HepG2 (cell line): ENCODE measurements around the gene TEK. TPM values are rescaled to one million over a fixed set of nuclear protein-coding genes. Genes with fewer than 3 reads are reported as not detected.
A peak's percentile ranks its signal among the peaks of the same experiment; 100 is the strongest.

Experiments used
- ATAC-seq: fragments of 200-7000 bp; cut with Tn5 transposase; 3 replicates; pipeline ENCODE4 v1.9.1; 2020; ENCODE audit warnings: mild to moderate bottlenecking, moderate library complexity
- BruUV-seq: library from RNA; stranded (reverse); fragments of 400-500 nt; replicated peaks from 2 replicates; lab custom pipeline; 2021; lab: Mats Ljungman, UMichigan
- CTCF ChIA-PET: fragments of 300-600 bp; formaldehyde crosslinking; extraction: SDS; loops from one replicate; lab custom pipeline; 2021; ENCODE audit warnings: low total read pairs, inconsistent platforms, low intra/inter-chr PET ratio; lab: Yijun Ruan, JAX
- POLR2A ChIA-PET: fragments of 350-600 bp; sonication (Branson Sonifier 250); formaldehyde crosslinking; loops from one replicate; lab custom pipeline; 2020; ENCODE audit warnings: antibody characterized with exemption, inconsistent platforms; lab: Yijun Ruan, JAX
- DNase-seq: peaks from one replicate; pipeline ENCODE4 v3.0.0-alpha.2; 2015; ENCODE audit warnings: low spot score
- FAIRE-seq: peaks from 3 replicates; lab custom pipeline; 2011; peaks lifted over from hg19 to GRCh38; lab: Jason Lieb, UNC
- H2AFZ ChIP-seq: one replicate; pipeline ENCODE4 v1.6.1; 2011; ENCODE audit warnings: low read length, inconsistent platforms
- H3K27ac ChIP-seq: fragments of 300-600 bp; 3 replicates; pipeline ENCODE4 v1.8.0; 2011; ENCODE audit warnings: mixed run types, mild to moderate bottlenecking, mixed read lengths, low read length, inconsistent platforms; ENCODE audit not compliant: insufficient read depth; ENCODE audit errors: extremely low read length
- H3K27me3 ChIP-seq, 2 experiments: fragments of 200-600 bp in 1 of 2; 2 replicates in 1 of 2; 3 replicates in 1 of 2; pipeline versions ENCODE4 v1.6.0 to v1.8.0; 2011; ENCODE audit warnings: low read length in 2 of 2, mild to moderate bottlenecking in 2 of 2, moderate library complexity in 2 of 2, inconsistent platforms in 1 of 2; ENCODE audit not compliant: insufficient read depth in 2 of 2, control insufficient read depth in 1 of 2
- H3K36me3 ChIP-seq, 2 experiments: fragments of 200-600 bp in 1 of 2; replicated peaks in 1 of 2; 2 replicates in 1 of 2; 3 replicates in 1 of 2; pipeline versions ENCODE4 v1.5.1 to v1.8.0; 2011; ENCODE audit warnings: low read length in 2 of 2, inconsistent platforms in 1 of 2; ENCODE audit not compliant: insufficient read depth in 2 of 2, control insufficient read depth in 1 of 2
- H3K4me1 ChIP-seq: 2 replicates; pipeline ENCODE4 v1.5.1; 2012; ENCODE audit warnings: low read length, inconsistent platforms; ENCODE audit not compliant: insufficient read depth
- H3K4me2 ChIP-seq: 2 replicates; pipeline ENCODE4 v1.6.0; 2011; ENCODE audit warnings: low read depth, low read length, inconsistent platforms
- H3K4me3 ChIP-seq, 3 experiments: fragments of 200-600 bp in 1 of 3; sonication (generic), shearing (Covaris generic) in 1 of 3; replicated peaks in 1 of 3; 2 replicates each; pipeline ENCODE4 v1.5.1; 2011 to 2016; ENCODE audit warnings: low read length in 3 of 3, inconsistent platforms in 2 of 3, low read depth in 2 of 3, mild to moderate bottlenecking in 2 of 3, control low read depth in 1 of 3, mixed read lengths in 1 of 3; ENCODE audit not compliant: insufficient read depth in 1 of 3
- H3K79me2 ChIP-seq: one replicate; pipeline ENCODE4 v1.6.1; 2011; ENCODE audit warnings: low read length, inconsistent platforms; ENCODE audit not compliant: insufficient read depth
- H3K9ac ChIP-seq: 2 replicates; pipeline ENCODE4 v1.6.0; 2011; ENCODE audit warnings: mild to moderate bottlenecking, low read depth, low read length, inconsistent platforms; ENCODE audit not compliant: insufficient read depth
- H3K9me3 ChIP-seq: 2 replicates; pipeline ENCODE4 v1.5.1; 2012; ENCODE audit warnings: mild to moderate bottlenecking, low read length
- H4K20me1 ChIP-seq: 2 replicates; pipeline ENCODE4 v1.6.0; 2011; ENCODE audit warnings: inconsistent platforms, mild to moderate bottlenecking, low read length, moderate library complexity; ENCODE audit not compliant: insufficient read depth
- ATF7 ChIP-seq, 2 experiments: fragments of 450-650 bp in 1 of 2; sonication (generic) in 1 of 2; formaldehyde crosslinking in 1 of 2; IDR thresholded peaks; 2 replicates each; pipeline versions ENCODE4 v1.4.0 to v1.6.1; 2016 to 2020; ENCODE audit warnings: antibody characterized with exemption in 1 of 2, mild to moderate bottlenecking in 1 of 2, missing genetic modification reagents in 1 of 2
- CREB1 ChIP-seq, 2 experiments: fragments of 450-650 bp in 1 of 2; IDR thresholded peaks; 2 replicates each; pipeline ENCODE4 v1.6.1; 2016 to 2017; ENCODE audit warnings: control low read depth in 1 of 2, mild to moderate bottlenecking in 1 of 2, missing compliant biosample characterization in 1 of 2, missing genetic modification characterization in 1 of 2
- GABPA ChIP-seq, 2 experiments: IDR thresholded peaks; 2 replicates each; pipeline ENCODE4 v1.6.1; 2011 to 2016; ENCODE audit warnings: low read depth in 2 of 2, low read length in 1 of 2, missing biosample characterization in 1 of 2, missing genetic modification characterization in 1 of 2
- HNRNPUL1 ChIP-seq: fragments of 200-400 bp; formaldehyde crosslinking; IDR thresholded peaks from 2 replicates; pipeline ENCODE4 v1.6.1; 2017; ENCODE audit warnings: low read depth, mild to moderate bottlenecking, low read length, moderate library complexity
- MYNN ChIP-seq: sonication (generic); formaldehyde crosslinking; IDR thresholded peaks from 2 replicates; pipeline ENCODE4 v1.4.0; 2020; ENCODE audit warnings: mild to moderate bottlenecking, low read depth, missing genetic modification reagents
- NBN ChIP-seq: fragments of 450-650 bp; conservative IDR thresholded peaks from 2 replicates; pipeline ENCODE4 v1.6.1; 2017
- NFYB ChIP-seq: sonication (generic); formaldehyde crosslinking; IDR thresholded peaks from 2 replicates; pipeline ENCODE4 v1.4.0; 2020; ENCODE audit warnings: missing genetic modification reagents
- PAWR ChIP-seq: sonication (generic); formaldehyde crosslinking; IDR thresholded peaks from 2 replicates; pipeline ENCODE4 v1.4.0; 2020; ENCODE audit warnings: missing genetic modification reagents, mild to moderate bottlenecking, borderline replicate concordance
- PLSCR1 ChIP-seq: sonication (generic); formaldehyde crosslinking; IDR thresholded peaks from 2 replicates; pipeline ENCODE4 v1.5.0; 2020; ENCODE audit warnings: missing genetic modification reagents, mild to moderate bottlenecking, borderline replicate concordance
- SMARCC2 ChIP-seq: fragments of 450-650 bp; IDR thresholded peaks from 2 replicates; pipeline ENCODE4 v1.6.1; 2017; ENCODE audit warnings: antibody characterized with exemption, mild to moderate bottlenecking
- TAF15 ChIP-seq: fragments of 200-400 bp; formaldehyde crosslinking; IDR thresholded peaks from one replicate; pipeline ENCODE4 v1.6.1; 2018; ENCODE audit warnings: mild to moderate bottlenecking, low read depth, low read length; ENCODE audit not compliant: poor library complexity, severe bottlenecking
- ZFP82 ChIP-seq: sonication (generic); formaldehyde crosslinking; IDR thresholded peaks from 2 replicates; pipeline ENCODE4 v1.5.1; 2020; ENCODE audit warnings: mild to moderate bottlenecking, missing genetic modification reagents, borderline replicate concordance
- ZNF296 ChIP-seq: sonication (generic); formaldehyde crosslinking; conservative IDR thresholded peaks from 2 replicates; pipeline ENCODE4 v1.5.0; 2020; ENCODE audit warnings: mild to moderate bottlenecking, missing genetic modification reagents
- ZNF512 ChIP-seq: sonication (generic); formaldehyde crosslinking; IDR thresholded peaks from 2 replicates; pipeline ENCODE4 v1.4.0; 2020; ENCODE audit warnings: mild to moderate bottlenecking, missing genetic modification reagents
- ZNF788 ChIP-seq: sonication (generic); formaldehyde crosslinking; IDR thresholded peaks from 2 replicates; pipeline ENCODE4 v1.5.0; 2020; ENCODE audit warnings: mild to moderate bottlenecking, missing genetic modification reagents, borderline replicate concordance
- WGBS: methylation state at CpG from one replicate; pipeline ENCODE4 v1.1.6; 2017; ENCODE audit warnings: low lambda C conversion rate; 5-methylcytosine and 5-hydroxymethylcytosine counted together
- in situ Hi-C: cut with HindIII; loops from 2 replicates; pipeline ENCODE4 v1.10.0; 2017; ENCODE audit warnings: low pct_unique_long_range_greater_than_20kb; ENCODE audit not compliant: extremely low pct_ligation_motif_present
- intact Hi-C: fragments of 100-400 bp; cut with micrococcal nuclease; formaldehyde crosslinking; loops from one replicate; pipeline ENCODE4 v1.10.0; 2022; ENCODE audit not compliant: unreplicated experiment
- polyA plus RNA-seq, 8 experiments: library from polyadenylated mRNA; depleted of rRNA in 3 of 8; stranded (reverse) in 7 of 8; unstranded in 1 of 8; fragments of >200 nt; fragmentation: Illumina TruSeq in 4 of 8; extraction: Trizol in 4 of 8; gene quantifications; 2 replicates each; pipeline versions ENCODE4 v1.2.1 to v1.2.3, GENCODE V29; 2011 to 2016; ENCODE audit warnings: low read depth in 4 of 8, missing spikeins in 1 of 8, mixed read lengths in 1 of 8; ENCODE audit not compliant: insufficient read depth in 1 of 8
- total RNA-seq, 5 experiments: library from RNA; depleted of rRNA; stranded (reverse); fragments of >200 nt; fragmentation: Illumina TruSeq; extraction: Trizol; gene quantifications; 2 replicates each; pipeline ENCODE4 v1.2.3, GENCODE V29; 2016; ENCODE audit warnings: low read depth in 1 of 5
- TF ChIP-seq, protein P1 (sequence below): sonication (generic); formaldehyde crosslinking; IDR thresholded peaks from 2 replicates; pipeline ENCODE4 v1.8.1; 2023; ENCODE audit warnings: mild to moderate bottlenecking, inconsistent platforms, moderate library complexity, missing genetic modification reagents, borderline replicate concordance

TEK gene
- total and polyA plus RNA-seq, 2 of the 13 experiments (the other 11 are each of a cell fraction or from before 2014, with no cell fraction given), result not detected

- in situ Hi-C loops (no loop called here), intact Hi-C loops (no loop called here)
- ChIA-PET CTCF (no interaction called here), POLR2A (no interaction called here)
- no TSS peak for BruUV-seq
- no peaks in the 10 kb centered on the region for H3K9me3 ChIP-seq
- no peak overlapping the region for H2AFZ ChIP-seq
- FAIRE-seq (no peak), DNase-seq (no peak), ATAC-seq (no peak)
- H3K79me2 ChIP-seq, result no peaks in the 10 kb centered on the region
- no peak overlapping the region for H3K9ac ChIP-seq
- no peaks in the 10 kb centered on the region for H3K27me3 ChIP-seq
- 3% methylated on average over 2 of the region's 2 CpGs for WGBS
- no peak overlapping the region for H3K27ac ChIP-seq
- H3K4me2 ChIP-seq, result no peak overlapping the region
- H3K4me1 ChIP-seq, result no peaks in the 10 kb centered on the region
- H3K36me3 ChIP-seq, result no peaks in the 10 kb centered on the region
- H3K4me3 ChIP-seq, result no peak overlapping the region
- TF ChIP-seq NBN, result no peak
- no peak for TF ChIP-seq PLSCR1 (CRISPR knock-in tag)
- no peak for TF ChIP-seq GABPA (IDR thresholded peaks at IDR 0.05; ENCODE audit: low read depth, low read length)
- TF ChIP-seq GABPA (CRISPR knock-in tag; IDR thresholded peaks at IDR 0.05; ENCODE audit: low read depth), result no peak
- no peak for TF ChIP-seq MYNN (CRISPR knock-in tag)
- peak; percentile 53 for TF ChIP-seq CREB1 (IDR thresholded peaks at IDR 0.05)
- no peak for TF ChIP-seq CREB1 (CRISPR knock-in tag; IDR thresholded peaks at IDR 0.05)
- TF ChIP-seq ATF7 (IDR thresholded peaks at IDR 0.05), result peak; percentile 93
- TF ChIP-seq ATF7 (CRISPR knock-in tag; IDR thresholded peaks at IDR 0.05), result no peak
- no peak for TF ChIP-seq ZNF296 (CRISPR knock-in tag)
- no peaks in the 10 kb centered on the region for H4K20me1 ChIP-seq
These were observed 96.2 kb downstream of the TEK start for GRCh38 chr9:27205198-27205597.

DNA sequence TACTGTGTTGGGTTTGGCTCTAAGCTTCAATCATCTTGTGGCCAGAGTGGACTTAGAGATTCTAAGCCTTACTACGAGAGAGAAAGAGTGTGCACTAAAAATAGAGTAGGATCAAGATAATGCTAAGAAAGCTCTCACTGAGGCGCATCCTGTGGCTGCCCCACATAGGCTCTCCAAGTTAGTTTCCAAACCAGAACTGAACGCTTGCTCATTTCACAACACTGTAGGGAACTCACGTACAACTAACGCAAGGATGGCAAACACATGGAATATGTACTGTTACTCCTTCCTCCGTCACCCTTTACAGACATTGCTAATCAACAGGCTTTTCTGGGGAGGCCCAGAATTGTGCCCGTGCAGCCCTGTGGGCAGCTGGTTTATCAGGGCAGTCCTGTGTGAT lies 97.0 kb downstream of the TEK start:
- 20% methylated on average over 7 of the region's 7 CpGs for WGBS
- intact Hi-C loops, result no loop called here
- ATAC-seq, result no peak
- TF ChIP-seq PAWR (CRISPR knock-in tag), result no peak
- no peak for TF ChIP-seq ZNF788 (CRISPR knock-in tag)
- TF ChIP-seq TAF15, result no peak
- no peak for TF ChIP-seq HNRNPUL1
- no peak for TF ChIP-seq ZFP82 (CRISPR knock-in tag)
- TF ChIP-seq ZNF512 (CRISPR knock-in tag), result no peak
- no peak for TF ChIP-seq SMARCC2
- TF ChIP-seq NFYB, result no peak
- TF ChIP-seq, protein P1, sequence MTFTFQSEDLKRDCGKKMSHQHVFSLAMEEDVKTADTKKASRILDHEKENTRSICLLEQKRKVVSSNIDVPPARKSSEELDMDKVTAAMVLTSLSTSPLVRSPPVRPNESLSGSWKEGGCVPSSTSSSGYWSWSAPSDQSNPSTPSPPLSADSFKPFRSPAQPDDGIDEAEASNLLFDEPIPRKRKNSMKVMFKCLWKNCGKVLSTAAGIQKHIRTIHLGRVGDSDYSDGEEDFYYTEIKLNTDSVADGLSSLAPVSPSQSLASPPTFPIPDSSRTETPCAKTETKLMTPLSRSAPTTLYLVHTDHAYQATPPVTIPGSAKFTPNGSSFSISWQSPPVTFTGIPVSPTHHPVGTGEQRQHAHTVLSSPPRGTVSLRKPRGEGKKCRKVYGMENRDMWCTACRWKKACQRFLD (CRISPR knock-in tag), result no peak

More for the DNA sequence above, 97.0 kb downstream of the TEK start:
- ChIA-PET POLR2A (no interaction called here), CTCF (no interaction called here)
- BruUV-seq, result no TSS peak
- H3K4me1 ChIP-seq, result no peaks in the 10 kb centered on the region
- in situ Hi-C loops, result no loop called here
- no peaks in the 10 kb centered on the region for H3K9me3 ChIP-seq
- H4K20me1 ChIP-seq, result no peaks in the 10 kb centered on the region
- H3K27ac ChIP-seq, result no peak overlapping the region
- H3K27me3 ChIP-seq, result no peaks in the 10 kb centered on the region
- no peak overlapping the region for H3K9ac ChIP-seq
- no peak overlapping the region for H2AFZ ChIP-seq
- H3K4me3 ChIP-seq, result no peak overlapping the region
- no peaks in the 10 kb centered on the region for H3K36me3 ChIP-seq
- no peak overlapping the region for H3K4me2 ChIP-seq
- DNase-seq, result no peak
- H3K79me2 ChIP-seq, result no peaks in the 10 kb centered on the region
- no peak for FAIRE-seq
